Spleen (tissue), 7 donors: ENCODE measurements around the gene MORC1.

Experiments used
- CTCF ChIP-seq, 11 experiments: fragments of 200-600 bp in 7 of 11; fragments of 450-650 bp in 4 of 11; sonication (generic) in 4 of 11; IDR thresholded peaks in 8 of 11; conservative IDR thresholded peaks in 3 of 11; 1 replicate in 7 of 11; 2 replicates in 4 of 11; pipeline versions ENCODE4 v1.4.0 to v1.8.0; 2016 to 2021; ENCODE audit warnings: antibody characterized with exemption in 11 of 11, inconsistent platforms in 4 of 11, mild to moderate bottlenecking in 1 of 11
- POLR2A ChIP-seq, 3 donors: fragments of 450-650 bp; IDR thresholded peaks; one replicate each; pipeline ENCODE4 v1.5.1; 2017; ENCODE audit warnings: antibody characterized with exemption in 3 of 3, mild to moderate bottlenecking in 1 of 3
- POLR2AphosphoS5 ChIP-seq, 3 donors: sonication (generic); formaldehyde crosslinking; IDR thresholded peaks; one replicate each; pipeline ENCODE4 v1.5.1; 2017; ENCODE audit warnings: antibody characterized with exemption in 3 of 3
- donor health status: DM: no; HTN: no; CAD: no; lungs with moderate emphysema.
- donor health status: DM: no; HTN: no; CAD: no.
- donor health status: DM: no; HTN: no; CAD: no.

- TF ChIP-seq CTCF (IDR thresholded peaks at IDR 0.05 in 8 of 11, conservative IDR thresholded peaks at IDR 0.05 in 3 of 11) (no peak), POLR2A (IDR thresholded peaks at IDR 0.05) (no peak), POLR2AphosphoS5 (IDR thresholded peaks at IDR 0.05) (no peak)
Observed at GRCh38 chr3:109165905-109166304, 48.0 kb upstream of the MORC1 start.
